ENCODE measurements around the gene TMEM91.
"Not testable (repeated sequence)": the region's sequence is repeated elsewhere in the genome, so short reads cannot be mapped to it uniquely, and the experiment has no call there.

TMEM91 gene

DNA sequence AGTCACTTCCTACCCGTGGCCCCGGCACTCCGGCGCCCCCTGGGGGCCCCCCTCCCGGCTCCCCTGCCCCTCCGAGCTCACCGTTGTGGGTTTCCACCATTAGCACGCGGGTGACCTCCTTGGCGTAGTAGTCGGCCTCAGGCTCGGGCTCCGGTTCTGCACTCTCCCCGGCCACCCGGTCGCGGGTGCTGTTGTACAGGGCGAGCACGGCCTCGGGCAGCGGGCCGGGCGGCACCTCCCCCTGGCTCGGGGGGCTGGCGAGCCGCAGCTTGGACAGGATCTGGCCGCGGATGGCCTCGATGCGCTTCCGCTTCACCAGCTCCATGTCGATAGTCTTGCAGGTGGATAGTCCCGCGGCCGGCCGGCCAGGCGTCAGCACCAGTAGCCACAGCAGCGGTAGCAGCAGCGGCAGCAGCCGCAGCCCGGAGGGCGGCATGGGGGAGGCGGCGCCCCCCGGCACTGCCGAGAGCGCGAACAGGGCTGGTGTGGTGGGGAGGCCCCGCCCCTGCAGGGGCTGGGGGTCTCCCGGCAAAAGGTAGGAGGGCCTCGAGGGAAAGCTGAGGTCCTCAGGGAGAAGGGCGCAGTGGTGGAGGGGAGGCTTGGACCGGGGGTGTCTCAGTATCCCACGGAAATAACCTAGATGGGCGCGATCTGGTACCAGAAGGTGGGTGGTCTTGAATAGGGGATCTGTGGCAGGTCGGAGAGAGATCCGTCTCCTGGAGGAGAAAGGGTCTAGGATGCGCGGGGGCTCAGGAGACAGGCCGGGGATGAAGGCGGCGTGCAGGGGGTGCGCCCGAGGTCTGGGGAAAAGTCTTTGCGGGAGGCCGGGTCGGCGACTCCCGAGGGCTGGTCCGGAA lies 23.5 kb upstream of the TMEM91 start:
- peak in 3 of 4 experiments; percentile 58 to 76 (median 73) for DNase-seq (ENCODE audit: low read depth in 4 of 4, low spot score in 1 of 4)

DNA sequence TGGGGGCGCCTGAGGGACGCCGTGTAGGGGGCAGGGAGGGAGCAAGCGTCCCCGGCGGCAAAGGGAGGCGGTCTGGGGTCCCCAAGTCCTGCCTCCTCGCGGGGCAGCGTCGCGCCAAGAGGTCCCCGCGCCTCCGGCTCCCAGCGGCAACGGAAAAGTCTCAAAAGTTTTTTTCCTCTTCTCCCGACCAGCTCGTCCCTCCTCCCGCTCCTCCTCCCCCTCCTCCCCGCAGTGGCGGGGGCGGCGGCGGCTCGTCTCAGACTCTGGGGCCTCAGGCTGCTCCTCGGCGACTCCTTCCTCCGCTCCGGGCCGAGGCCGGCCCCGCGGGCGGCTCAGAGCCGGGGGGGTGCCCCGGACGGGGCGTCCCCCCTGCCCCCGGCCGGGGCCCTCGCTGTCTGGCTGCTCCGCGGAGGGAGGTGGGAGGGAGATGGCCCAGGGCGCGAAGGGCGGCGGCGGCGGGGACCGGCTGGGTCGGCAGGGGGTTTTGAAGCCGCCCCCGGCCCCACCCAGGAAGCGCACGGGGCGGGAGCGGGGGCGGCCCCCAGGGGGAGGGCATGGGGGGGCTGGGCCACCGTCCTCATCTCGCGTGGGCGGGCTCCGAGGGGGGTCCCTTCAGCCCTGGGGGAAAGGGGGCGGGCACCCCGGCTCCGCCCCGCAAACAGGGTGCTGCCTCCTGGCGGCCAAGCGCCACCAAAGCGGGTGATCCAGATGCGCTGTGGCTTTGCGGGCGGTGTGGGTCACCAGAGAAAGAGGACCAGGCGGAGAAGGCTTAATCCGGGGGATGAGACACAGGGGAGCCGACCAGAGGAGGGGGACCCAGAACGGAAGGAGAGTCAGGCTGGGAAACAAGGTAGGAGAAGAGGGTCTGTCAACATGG lies 22.6 kb upstream of the TMEM91 start, which contains the start of gene TGFB1:
Gene TGFB1, minus strand, starts transcription at position 457 of the 877 bp plus-strand sequence. CDS start 878 bp downstream, outside the sequence.
- peak; percentile 79 to 89 (median 80) for DNase-seq (ENCODE audit: low read depth in 4 of 4, low spot score in 1 of 4)

DNA sequence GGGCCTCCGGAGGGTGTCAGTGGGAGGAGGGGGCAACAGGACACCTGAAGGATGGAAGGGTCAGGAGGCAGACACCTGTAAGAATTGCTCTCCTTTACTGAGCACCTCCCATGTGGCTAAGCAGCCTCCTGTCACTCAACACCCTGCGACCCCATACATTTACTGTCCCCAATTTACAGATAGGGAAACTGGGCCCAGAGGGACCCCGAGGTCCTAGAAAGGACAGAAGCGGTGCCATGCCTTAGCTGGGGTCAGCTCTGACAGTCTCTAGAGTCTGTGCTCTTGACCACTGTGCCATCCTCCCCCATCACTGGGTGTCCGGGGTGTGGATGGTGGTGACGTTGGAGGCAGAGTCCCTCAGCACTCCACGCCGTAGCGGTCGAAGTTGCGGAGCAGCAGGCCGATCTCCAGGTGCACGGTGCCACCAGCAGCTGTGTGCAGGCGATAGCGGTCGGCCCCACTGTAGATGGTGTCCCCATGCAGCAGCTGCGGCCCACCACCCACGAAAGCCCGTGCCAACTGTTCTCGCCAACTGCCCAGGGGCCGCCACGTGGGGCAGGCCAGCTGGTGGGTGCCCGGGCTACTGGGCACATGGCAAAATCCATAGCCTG lies 21.9 kb upstream of the TMEM91 start:
- DNase-seq (ENCODE audit: low read depth in 4 of 4, low spot score in 1 of 4), result no peak

DNA sequence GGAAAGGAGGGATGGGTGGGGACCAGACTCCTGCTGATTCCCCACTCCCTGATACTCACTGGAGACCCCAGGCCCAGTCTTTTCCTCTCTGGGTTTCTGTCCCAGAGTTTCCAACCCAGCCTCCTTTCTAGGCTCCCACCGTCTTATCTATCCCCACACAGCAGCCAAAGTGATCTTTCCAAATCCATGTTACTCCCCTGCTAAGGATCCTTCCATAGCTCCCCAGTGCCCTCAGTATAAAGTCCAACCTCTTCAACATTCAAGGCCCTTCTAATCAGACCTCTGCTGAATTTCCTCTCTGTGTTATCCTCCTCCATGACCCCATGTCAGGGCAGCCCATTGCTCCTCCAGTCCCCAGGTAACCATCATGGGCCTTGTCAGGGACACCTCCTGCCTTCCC lies 21.3 kb upstream of the TMEM91 start:
- no peak for DNase-seq (ENCODE audit: low read depth in 4 of 4, low spot score in 1 of 4)

DNA sequence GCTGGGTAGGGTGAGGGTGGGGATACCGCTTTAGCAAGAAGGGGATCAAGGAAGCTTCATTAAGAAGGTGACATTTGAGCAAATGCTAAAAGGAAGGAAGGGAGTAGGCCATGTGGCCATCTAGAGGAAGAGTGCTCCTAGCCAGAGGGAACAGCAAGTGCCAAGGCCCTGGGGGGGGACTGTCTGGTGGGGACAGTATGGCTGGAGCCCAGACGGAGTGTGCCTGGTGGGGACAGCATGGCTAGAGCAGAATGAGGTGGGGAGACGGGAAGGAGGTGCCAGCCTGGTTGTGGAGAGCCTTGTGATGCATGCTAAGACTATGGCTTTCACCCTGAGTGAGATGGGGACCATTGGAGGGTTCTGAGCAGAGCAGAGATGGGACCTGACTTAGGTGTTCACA lies 20.5 kb upstream of the TMEM91 start:
- DNase-seq (ENCODE audit: low read depth in 4 of 4, low spot score in 1 of 4), result no peak

DNA sequence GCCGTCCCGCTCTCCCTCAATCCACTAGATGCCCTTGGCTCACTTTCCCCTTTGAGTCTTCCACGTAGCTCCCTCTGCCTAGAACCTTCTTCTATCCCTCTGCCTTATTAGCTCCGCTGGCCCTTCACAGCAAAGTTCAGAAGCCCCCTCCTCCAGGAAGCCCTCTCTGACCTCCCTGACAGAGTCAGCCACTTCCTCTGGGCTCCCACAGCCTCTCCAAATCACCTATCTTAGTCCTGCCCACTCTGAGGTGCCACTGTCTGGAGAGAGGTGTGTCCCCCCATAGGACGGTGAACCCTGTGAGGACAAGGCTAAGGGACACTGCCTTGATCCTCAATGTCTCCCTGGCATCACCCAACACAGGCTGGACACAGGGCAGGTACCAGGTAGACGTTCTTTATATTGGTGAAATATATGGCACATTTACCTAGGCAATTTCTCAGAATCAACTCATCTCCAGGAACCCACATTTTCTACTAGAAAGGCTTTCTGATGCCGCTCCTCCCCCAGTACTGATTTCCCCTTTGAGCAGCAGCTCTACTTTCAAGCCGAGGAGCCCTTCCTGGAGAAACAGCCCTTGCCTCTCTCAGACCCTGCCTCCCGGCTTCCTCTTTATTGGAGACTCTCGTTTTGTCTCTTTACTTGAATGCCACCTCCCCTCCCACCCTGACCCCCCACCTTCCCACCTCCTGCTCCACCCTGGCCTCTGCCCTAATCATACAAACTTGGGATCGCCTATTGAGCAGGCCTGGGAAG lies 19.2 kb upstream of the TMEM91 start:
- DNase-seq (ENCODE audit: low read depth in 4 of 4, low spot score in 1 of 4), result no peak

DNA sequence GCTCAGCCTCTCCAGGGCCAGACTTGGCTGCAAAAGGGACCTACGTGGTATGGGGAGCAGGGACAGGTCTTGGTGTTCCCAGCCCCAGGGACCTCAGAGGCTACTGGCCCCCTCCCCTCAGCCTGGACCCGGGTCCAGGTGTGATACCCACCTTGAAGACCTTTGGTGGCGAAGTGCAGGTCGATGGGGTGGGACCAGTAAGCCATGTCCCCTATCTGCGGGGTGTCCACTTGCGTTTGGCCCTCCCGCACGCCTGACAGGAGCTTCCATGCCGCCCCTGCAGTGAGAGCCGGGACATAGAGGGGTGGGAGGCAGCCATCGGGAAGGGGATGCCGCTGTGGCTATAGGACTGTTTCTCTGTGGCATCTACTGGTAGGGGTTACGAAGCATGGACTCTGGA lies 18.6 kb upstream of the TMEM91 start:
- no peak for DNase-seq (ENCODE audit: low read depth in 4 of 4, low spot score in 1 of 4)

DNA sequence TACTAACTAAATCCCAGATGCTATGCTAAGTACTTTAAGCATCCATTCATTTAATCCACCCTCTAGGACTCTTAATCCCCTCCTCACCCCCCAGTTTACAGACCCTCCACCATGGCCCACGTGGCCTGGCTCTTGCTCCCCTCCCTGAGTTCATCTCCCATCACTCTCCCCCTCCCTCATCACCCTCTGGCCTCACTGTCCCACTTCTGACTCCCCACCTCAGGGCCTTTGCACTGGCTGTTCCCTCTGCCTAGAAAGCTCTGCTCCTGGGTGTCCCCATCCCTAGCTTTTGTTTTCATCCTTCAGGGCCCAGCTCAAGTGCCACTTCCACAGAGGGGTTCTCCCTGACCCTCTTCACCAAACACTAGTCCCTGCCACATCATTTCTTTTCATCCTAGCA lies 16.6 kb upstream of the TMEM91 start:
- DNase-seq (ENCODE audit: low read depth in 4 of 4, low spot score in 1 of 4), result no peak

DNA sequence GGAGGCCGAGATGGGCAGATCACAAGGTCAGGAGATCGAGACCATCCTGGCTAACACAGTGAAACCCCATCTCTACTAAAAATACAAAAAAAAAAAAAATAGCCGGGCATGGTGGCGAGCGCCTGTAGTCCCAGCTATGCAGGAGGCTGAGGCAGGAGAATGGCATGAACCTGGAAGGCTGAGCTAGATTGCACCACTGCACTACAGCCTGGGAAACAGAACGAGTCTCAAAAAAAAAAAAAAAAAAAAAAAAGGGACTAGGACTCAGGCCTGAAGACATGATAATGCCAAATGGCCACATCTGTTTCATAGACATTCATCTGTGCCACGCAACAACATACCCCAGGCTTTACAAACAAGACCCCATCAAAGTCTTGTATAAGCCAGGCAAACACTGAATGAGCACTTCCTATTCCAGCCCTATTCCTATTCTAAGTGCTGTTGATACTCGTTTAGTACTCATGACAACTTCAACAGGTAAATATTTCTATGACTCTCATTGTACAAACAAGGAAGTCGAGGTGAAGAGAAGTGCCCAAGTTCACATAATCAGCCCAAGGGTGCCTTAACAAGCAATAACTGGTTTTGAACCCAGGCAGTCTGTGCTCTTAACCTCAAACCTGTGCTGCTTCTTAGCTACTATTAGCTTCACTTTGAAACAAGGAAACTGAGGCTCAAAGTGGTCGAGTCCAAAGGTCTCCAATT lies 14.0 kb upstream of the TMEM91 start:
- no peak for DNase-seq (ENCODE audit: low read depth in 4 of 4, low spot score in 1 of 4)

DNA sequence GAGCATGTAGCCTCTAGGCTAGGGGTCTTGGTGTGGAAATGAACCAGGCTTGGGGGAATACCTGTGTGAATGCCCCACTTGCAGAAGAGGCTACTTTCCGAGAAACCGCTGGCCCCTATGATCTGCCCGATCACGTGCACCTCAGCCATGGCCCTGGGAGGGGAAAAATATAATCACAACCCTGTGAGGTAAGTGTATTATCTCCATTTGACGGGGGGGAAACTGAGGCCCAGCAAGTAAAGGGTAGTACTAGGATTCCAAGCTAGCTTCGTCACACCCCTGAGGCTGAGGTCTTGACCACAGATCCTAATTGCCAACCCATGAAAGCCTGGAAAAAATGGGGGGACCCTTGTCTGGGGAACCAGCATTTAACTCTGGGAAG lies 13.0 kb upstream of the TMEM91 start:
- DNase-seq (ENCODE audit: low read depth in 4 of 4, low spot score in 1 of 4), result no peak

DNA sequence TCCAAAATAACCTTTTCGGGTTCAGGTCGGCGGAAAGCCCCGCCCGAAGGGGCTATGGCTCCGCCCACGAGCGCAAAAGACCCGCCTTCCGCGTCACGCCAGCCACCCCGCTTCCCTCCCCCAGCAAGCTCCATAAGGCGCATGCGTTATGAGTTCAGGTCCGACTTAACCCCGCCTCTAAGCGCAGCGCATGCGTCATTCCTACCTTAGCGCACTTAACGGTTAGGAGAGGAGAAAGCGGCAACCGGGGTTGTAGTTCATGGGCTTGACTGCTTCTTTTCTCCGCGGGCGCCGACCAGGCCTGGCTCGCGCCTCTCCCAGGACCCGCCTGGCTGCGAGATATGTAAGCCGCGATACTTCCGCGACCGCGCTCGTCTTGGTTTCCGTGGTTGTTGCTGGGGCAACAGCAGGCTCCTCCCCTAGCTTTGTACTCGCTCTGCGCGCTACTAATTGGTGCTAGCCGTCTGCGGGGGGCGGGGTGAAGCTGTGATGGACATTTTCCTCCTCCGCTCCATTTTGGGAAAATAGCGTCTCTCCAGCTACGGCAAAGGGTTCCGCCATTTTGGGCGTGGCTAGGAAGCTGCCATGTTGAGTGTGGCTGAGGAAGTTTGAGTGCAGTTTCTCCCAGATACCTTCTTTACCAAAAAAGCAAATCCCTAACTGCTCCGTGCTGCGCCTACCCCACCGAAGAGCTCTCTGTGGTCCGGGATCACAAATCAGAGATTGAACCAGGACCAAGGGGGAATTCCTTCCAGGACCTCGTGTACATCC lies 12.4 kb upstream of the TMEM91 start, which contains the start of gene B9D2:
Gene B9D2, minus strand, starts transcription at position 397 of the 771 bp plus-strand sequence. CDS start 630 bp downstream, outside the sequence.
- DNase-seq (ENCODE audit: low read depth in 4 of 4, low spot score in 1 of 4), result peak; percentile 91 to 97 (median 94)

DNA sequence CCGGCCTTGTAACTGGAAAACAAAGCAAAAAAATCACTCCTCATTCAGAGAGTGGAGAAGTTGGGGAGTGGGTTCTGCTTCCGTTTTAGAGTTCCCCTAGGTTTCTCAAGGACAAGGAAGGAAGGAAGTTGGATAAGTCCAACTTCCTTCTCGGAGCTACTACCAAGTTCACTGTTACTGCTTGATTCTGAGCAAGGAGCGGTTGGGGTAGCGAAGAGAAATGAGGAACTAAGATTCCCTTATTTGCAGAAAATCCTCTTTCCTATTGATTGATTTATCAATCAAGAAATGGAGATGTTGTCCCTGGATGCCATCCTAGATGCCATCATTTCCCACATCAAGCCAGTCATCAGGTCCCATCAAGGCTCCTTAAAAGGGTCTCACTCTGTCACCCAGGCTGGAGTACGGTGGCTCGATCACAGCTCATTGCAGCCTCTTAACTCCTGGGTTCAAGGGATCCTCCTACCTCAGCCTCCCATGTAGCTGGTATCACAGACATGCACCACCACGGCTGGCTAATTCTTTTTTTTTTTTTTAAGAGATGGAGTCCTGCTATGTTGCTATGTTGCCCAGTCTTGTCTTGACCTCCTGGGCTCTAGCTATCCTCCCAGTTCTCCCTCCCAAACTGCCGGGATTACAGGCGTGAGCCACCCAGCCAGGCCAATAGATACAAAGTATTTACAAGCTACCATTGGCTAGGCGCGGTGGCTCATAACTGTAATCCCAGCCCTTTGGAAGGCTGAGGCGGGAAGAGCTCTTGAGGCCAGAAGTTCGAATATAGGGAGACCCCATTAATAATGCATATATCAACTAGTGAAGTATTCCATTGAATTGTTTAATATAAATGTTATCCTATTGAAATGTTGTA lies 11.6 kb upstream of the TMEM91 start:
- no peak for DNase-seq (ENCODE audit: low read depth in 4 of 4, low spot score in 1 of 4)

DNA sequence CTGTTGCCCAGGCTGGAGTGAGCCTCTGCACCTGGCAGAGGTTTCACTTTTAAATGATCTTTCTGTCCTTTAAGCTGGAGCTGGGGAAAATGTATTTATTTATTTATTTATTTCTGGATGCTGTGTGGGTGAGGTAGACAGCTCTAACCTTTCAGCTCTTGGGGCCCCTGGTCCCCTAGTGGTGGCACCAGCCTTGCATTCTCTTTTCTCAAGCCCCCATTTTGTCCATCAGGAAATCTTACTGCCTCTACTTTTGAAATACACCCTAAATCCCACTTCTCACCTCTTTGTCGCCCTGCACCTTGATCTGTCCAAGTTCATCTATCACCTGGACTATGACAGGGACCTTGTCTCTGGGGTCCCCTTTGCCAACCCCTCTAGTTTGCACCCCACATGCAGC lies 10.2 kb upstream of the TMEM91 start:
- no peak for DNase-seq (ENCODE audit: low read depth in 4 of 4, low spot score in 1 of 4)

DNA sequence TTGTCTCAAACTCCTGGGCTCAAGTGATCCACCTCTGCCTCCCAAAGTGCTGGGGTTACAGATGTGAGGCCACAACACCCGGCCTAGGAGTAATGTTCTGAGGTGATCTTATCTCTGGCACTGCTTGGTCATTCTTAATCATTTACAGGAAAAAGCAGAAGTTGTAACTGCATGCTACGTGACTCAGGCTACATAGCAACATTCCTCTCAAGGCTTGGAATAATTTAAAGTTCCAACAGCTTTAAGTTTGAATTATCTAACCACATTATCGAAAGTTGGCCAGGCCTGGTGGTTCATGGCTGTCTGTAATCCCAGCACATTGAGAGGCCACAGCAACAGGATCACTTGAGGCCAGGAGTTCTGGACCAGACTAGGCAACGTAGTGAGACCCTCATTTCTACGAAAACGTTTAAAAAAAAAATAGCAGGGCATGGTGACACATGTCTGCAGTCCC lies 8.5 kb upstream of the TMEM91 start:
- no peak for DNase-seq (ENCODE audit: low read depth in 4 of 4, low spot score in 1 of 4)

DNA sequence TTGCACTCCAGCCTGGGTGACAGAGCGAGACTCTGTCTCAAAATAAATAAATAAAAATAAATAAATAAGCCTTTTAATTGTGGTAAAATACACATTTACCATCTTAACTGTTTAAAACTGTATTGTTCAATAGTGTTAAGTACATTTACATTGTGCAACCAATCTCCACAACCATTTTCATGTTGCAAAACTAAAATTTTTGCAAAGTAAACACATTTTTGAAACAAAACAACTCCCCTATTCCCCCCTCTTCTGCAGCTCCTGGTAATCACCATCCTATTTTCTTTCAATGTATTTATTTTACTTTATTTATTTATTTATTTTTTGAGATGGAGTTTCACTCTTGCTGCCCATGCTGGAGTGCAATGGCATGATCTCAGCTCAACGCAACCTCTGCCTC lies 6.6 kb upstream of the TMEM91 start:
- no peak for DNase-seq (ENCODE audit: low read depth in 4 of 4, low spot score in 1 of 4)

DNA sequence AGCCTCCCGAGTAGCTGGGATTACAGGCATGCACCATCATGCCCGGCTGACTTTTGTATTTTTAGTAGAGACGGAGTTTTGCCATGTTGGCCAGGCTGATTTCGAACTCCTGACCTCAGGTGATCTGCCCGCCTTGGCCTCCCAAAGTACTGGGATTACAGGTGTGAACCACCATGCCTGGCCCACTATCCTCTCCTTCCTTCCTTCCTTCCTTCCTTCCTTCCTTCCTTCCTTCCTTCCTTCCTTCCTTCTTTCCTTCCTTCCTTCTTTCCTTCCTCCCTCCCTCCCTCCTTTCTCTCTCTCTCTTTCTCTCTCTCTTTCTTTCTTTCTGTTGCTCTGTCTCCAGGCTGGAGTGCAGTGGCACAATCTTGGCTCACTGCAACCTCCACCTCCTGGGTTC lies 5.2 kb upstream of the TMEM91 start:
- DNase-seq (ENCODE audit: low read depth in 4 of 4, low spot score in 1 of 4), result not testable (repeated sequence)

DNA sequence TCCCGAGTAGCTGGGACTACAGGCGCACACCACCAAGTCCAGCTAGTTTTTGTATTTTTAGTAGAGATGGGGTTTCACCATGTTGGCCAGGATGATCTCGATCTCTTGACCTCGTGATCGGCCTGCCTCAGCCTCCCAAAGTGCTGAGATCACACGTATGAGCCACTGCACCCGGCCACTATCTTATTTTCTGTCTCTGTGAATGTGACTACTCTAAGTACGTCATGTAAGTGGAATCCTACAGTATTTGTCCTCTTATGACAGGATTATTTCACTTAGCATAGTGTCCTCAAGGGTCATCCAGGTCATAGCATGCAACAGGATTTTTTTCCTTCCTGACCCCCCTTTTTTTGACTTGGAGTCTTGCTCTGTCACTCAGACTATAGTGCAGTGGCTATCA lies 4.8 kb upstream of the TMEM91 start:
- DNase-seq (ENCODE audit: low read depth in 4 of 4, low spot score in 1 of 4), result no peak

DNA sequence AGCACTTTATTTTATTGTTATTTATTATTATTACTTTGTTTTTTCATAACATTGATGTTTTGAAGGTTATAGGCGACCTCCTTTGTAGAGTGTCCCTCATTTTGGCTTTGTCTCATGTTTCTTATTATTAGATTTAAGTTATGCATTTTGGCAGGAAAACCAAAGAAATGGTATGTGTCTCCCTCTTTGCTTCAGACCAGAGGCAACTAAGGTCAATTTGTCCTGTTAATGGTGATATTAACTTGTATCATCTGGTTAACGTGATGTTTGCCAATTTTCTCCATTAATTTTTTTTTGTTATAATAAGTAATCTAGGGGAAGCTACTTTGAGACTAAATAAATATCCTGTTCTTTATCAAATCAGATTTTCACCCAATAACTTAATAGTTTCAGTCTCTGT lies 3.8 kb upstream of the TMEM91 start:
- no peak for DNase-seq (ENCODE audit: low read depth in 4 of 4, low spot score in 1 of 4)
